GM18868 (cell line): ENCODE measurements around the gene ZNF764.
"Not testable (repeated sequence)": the region's sequence is repeated elsewhere in the genome, so short reads cannot be mapped to it uniquely, and the experiment has no call there.

ENCODE experiments used
- ATAC-seq: cut with Tn5 transposase; IDR thresholded peaks from one replicate; pipeline ENCODE4 v1.9.1; 2021; ENCODE audit warnings: mild to moderate bottlenecking, moderate library complexity; ENCODE audit not compliant: unreplicated experiment

The ZNF764 gene

DNA sequence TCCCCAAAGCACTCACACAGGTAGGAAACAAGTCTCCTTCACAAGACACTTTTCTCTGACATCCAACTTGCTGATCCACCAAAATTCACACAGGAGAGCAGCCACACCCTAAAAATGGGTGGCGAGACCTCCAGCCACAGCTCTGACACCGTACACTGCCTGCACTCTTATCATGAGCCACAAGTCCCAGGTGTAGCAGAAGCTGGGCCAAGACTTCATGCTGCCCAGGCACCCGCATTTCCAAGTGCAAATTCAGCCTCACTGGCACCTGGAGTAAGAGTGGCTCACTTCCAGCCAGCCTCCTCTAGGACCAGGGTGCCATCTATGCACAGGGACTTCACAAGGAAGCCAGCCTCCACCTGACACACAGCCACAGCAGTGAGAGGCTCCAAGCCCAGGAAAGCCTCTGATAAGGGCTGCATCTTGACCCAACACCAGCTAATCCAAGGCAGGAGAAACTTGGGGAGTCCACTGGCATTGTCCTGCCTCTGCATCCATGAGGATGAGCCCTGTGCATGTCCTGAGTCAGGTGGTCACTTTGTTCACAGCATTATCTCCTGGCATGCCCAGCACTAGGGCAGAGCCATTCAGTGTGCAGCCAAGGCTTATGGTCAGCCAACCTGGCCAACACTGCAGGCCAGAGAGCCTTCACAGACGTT lies 29.2 kb downstream of the ZNF764 start:
- ATAC-seq = no peak

DNA sequence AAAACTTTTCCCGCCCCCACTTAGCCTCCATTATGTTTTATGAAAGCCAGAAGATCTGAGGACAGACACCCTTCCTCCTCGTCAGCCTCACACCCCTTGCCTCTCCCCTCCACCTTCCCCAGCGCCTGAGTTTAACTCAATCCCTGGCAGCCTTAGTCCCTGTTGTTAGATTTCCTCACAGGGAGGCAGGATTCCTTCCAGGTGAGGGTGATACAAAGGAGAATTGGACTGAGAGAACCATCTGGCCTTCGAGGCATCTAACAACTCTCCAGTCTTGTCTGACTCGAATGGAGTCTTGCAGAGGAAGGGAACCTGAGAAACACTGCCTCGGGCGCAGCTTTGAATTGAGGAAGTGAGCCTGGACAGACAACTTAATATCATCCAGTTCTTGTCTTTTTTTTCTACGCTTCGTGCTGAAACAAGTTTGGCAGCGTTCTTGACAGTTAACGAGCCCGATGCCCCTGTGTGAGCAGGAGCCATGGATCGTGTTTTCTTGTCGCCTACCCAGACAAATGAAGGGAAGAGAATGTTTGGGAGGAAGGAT lies 30.5 kb downstream of the ZNF764 start:
- no peak for ATAC-seq

DNA sequence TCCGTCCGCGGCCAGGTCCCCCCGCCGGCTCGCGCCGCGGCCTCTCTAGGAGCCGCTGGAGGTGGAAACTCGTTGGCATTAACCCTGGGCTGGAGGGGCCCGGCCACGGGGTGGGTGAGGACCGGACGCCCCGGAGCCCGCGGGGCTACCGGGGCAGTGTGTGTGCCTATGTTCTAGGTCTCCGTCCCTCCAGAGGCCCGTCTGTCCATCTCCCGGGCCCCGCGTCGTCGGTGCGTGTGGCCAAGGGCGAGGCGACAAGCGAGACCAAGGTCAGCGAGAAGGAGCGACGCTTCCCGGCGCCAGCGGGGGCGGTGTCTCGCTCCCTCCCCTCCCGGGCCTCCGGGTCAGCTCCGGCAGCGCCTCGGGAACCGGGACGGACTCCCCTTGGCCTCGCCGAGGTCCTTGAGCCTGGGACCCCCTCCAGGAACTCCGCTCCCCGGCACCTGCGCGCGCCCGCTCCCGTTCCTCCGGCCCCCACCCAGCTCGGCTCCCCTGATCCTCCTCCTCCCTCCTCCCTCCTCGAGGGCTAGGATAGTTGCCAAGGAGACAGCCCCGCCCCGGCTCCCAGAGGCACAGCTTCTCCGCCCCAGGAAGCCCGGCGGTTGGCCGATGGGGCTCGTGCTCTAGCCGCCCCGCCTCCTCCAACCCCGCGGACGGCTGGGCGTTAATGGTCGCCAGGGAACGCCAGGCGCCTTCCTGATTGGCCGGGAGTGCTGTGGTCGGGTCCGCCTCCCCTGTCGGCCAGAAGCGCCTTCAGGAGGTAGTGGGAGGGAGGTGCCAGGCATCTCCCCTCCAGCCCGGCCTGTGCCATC lies 31.1 kb downstream of the ZNF764 start:
- ATAC-seq = peak; percentile 84

DNA sequence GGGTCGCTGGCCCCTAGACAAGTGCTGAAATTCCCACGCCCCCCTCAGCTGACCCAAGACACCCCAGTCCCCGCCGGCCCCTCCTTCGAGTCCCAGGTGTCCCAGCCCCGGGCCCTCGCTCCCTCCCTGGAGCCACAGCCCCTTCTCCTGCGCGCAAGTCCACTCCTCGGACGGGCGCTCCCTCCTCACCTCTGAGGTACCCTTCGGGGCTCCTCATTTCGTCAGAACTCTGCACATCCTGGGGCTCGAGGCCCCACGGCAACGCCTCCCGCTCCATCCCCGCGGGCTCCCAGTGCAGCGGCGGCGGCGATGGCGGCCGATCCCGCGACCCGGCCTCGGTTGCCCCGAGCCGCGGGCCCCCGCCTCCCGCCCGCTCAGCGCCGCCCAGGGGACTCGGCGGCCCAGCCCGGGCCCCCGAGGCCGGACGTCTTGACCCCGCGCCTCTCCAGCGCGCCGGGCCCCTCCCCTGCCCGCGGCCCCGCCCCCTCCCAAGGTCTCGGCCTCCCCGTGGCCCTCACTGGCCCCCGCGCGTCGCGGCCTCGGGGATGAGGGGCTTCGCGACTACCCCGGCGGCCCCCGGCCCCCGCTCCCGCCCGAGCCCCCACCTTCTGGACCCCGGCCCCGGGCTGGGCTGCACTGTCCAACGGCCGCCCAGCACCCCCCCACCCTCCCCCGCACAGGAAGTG lies 31.9 kb downstream of the ZNF764 start, which contains the start of gene ZNF768:
Gene ZNF768, minus strand, starts transcription at position 430 of the 686 bp plus-strand sequence. Its CDS starts 153 bp downstream, at position 277.
- ATAC-seq = peak; percentile 13

DNA sequence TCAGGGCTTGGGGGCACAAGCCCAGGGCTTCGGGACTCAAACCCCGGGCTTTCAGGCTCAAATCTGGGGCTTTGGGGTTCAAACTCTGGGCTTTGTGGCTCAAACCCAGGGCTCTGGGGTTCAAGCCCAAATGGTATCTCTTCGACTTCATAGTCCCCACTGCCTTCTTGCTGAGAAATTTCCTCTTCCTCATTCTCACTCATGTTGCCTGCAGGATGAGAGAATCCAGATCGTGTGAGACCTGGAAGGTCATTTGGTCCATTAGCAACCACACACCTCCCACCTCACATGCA lies 32.4 kb downstream of the ZNF764 start:
- no peak for ATAC-seq

DNA sequence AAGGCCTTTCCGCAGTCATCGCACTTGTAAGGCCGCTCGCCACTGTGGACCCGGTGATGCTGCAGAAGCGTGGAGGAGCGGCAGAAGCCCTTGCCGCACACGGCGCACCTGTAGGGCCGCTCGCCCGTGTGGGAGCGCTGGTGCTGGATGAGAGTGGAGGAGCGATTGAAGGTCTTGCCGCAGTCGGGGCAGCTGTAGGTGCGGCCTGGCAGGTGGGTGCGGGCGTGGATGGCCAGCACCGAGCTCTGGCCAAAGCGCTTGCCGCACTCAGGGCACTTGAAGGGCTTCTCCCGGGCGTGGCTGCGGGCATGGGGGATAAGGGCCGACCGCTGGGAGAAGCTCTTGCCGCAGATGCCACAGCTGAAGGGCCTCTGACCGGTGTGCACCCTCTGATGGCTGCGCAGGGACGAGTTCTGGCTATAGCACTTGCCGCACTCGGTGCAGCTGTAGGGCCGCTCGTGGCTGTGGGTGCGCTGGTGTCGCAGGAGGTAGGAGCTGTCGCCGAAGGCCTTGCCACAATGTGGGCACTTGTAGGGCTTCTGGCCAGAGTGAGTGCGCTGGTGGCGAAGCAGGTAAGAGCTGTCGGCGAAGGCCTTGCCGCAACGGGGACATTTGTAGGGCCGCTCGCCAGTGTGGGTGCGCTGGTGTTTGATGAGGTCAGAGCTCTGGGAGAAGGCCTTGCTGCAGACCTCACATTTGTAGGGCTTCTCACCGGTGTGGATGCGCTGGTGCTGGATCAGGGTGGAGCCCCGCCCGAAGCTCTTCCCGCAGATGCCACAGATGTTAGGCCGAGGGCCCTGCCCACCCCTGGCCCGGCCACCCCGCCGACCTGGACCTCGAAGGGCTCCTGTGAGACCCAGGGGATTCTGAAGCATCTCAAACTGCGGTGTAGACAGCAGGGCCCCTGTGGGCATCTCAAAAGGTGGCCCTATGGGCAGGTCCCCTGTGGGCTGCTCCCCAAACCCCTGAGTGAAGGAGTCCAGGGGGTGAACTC lies 33.3 kb downstream of the ZNF764 start:
- ATAC-seq = no peak

DNA sequence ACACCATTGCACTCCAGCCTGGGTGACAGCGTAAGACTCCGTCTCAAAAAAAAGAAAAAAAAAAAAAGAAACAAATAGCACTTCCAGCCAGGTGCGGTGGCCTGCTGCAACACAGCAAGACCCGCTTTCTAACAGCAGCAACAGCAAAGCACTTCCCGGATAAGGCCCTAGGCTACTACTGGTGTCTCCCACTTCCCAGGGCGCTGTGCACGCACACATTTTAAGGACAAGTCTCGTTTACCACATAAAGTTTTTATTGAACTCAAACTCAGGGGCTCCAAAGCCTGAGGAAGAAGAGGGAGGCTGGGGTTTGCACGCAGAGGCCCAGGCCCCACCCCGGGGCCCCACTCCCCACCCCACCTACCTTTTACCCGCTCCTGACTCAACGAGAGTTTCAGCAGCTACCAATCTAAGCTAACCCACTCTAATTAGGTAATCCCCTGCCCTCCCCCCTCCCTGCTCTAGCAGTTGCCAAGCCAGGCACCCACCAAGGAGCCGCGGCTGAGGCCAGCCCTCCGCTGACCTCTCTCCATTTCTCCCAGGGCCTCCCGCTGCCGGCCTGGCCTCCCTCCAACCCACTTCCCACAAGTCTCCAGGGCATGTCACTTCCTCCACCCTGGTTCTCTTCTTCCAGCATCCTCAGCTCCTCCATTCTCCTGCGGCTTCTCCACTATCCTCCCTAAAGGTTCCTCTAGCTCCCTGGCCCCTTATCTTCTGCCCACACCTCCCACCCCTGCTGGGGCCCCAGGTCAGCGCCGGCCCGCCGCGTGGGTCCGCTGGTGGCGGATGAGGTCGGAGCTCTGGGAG lies 34.2 kb downstream of the ZNF764 start:
- no peak for ATAC-seq

DNA sequence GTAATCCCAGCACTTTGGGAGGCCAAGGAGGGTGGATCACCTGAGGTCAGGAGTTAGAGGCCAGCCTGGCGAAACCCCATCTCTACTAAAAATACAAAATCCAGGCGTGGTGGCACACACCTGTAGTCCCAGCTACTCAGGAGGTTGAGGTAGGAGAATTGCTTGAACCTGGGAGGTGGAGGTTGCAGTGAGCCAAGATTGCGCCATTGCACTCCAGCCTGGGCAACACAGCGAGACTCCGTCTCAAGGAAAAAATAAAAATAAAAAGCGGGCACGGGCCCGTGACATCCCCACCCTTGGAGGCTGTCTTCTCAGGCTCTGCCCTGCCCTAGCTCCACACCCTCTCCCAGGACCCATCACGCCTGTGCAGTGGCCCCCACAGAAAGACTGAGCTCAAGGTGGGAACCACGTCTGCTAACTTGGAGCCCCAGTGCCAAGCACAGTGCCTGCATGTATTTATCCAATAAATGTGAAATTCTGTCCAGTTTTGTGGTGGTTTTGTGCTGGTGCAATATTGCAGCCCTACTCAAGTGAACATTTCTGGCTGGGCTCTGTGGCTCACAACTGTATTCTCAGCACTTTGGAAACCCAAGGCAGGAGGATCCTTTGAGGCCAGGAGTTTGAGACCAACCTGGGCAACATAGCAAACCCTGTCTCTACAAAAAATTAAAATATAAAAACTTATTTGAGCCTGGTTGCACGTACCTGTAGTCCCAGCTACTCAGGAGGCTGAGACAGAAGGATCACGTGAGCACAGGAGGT lies 35.3 kb downstream of the ZNF764 start:
- not testable (repeated sequence) for ATAC-seq

DNA sequence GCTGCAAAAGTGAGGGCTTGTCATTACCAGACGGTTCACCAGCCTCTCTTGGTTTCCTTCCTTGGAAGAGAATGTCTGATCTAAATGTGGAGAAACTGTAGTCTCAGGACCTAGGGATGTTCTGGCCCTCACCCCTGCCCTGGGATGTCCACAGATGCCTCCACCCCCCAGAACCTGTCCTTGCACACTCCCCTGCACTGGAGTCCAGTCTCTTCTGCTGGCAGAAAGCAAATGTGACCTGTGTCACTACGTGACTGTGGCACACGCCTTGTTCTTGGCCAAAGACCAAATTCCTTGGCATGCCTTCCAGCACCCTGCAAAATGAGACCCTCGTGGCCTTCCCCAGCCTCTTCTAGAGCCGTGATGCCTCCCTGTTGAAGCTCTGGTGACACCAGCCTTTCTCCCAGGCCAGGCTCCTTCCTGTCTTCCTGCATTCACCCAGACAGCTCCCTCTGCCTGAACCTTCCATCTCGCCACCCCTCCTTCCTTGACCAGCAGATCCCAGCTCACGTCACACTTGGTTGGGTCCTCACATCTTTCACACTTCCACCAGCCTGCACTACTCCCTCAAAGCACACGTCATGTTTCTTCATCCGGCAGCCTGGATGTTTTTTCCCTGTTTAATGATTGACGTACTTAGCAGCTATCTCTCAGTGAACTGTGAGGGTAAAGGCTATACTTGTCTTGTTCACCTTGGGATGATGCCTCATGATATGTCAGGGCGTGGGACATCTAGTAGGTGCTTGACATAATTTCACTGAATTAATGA lies 36.1 kb downstream of the ZNF764 start:
- ATAC-seq = no peak

DNA sequence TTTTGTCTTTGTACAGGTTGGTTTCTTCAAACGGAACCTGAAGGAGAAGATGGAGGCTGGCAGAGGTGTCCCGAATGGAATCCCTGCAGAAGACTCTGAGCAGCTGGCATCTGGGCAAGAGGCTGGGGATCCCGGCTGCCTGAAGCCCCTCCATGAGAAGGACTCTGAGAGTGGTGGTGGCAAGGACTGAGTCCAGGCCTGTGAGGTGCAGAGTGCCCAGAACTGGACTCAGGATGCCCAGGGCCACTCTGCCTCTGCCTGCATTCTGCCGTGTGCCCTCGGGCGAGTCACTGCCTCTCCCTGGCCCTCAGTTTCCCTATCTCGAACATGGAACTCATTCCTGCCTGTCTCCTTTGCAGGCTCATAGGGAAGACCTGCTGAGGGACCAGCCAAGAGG lies 36.7 kb downstream of the ZNF764 start:
- no peak for ATAC-seq

DNA sequence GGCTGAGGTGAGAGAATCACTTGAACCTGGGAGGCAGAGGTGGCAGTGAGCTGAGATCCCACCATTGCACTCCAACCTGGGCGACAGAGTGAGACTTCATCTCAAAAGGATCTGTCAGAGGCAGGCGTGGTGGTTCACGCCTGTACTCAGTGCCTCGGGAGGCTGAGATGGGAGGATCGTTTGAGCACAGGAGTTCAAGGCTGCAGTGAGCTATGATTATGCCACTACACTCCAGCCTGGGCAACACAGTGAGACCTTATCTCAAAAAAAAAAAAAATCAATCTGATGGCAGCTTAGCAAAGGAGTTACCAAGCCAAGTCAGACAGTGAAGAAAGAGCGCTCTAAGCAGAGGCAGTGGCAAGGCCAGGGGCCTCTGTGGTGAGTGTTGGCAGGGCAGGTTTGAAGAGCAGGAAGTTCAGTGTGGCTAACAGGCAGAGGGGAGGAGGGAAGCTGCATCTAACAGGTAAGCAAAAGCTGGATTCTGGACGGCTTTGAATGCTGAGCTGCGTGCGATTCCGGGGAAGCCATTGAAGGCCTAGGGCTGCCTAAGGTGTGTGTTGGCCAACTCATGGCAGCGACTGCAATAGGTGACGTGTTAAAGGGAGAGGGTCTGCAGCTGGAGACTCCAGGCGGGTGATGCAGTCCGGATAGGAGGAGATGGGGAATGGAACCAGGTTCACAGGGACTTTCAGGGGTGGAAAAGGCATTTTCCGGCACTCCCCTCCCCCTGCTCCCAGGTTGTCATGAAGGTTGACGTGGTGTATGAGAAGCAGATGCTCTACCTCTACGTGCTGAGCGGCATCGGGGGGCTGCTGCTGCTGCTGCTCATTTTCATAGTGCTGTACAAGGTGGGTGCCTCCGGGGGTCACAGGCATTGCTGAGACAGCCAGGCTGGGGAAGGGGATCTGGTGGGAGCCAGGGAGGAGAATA lies 38.8 kb downstream of the ZNF764 start:
- no peak for ATAC-seq

DNA sequence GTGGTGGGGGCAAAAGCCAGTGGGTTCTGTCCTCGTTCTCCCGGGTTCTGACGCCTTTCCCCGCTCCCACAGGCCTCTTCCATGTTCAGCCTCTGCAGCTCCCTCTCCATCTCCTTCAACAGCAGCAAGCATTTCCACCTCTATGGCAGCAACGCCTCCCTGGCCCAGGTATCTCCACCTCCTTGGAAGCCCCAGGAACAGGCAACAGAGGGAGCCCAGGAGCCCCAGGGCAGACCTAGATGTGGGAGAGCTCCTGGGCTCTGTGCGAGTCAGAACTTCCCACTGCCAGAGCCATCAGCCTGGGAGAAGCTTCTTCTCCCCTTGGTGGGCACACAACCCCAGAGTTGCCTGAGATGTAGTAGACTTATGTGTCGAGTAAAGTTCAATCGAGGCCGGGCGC lies 39.6 kb downstream of the ZNF764 start:
- ATAC-seq = no peak

DNA sequence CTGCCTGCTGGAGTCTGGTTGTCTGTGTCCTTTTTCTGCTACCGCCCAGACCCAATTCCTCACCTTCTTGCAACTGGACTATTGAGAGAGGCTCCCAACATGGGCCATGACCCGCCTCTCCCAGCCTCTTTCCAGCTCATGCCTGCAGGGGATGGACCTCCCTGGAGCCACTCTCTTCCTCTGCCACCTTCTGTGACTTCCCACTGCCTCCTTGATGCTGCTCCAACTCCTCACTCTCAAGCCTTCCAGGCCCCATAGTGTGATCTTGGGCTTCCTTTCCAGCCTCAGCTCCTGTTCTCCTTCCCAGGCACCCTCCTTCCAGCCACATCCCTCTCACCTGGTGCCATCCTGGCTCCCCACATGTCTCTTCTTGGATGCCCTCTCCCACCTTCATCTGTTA lies 42.9 kb downstream of the ZNF764 start:
- ATAC-seq = no peak

DNA sequence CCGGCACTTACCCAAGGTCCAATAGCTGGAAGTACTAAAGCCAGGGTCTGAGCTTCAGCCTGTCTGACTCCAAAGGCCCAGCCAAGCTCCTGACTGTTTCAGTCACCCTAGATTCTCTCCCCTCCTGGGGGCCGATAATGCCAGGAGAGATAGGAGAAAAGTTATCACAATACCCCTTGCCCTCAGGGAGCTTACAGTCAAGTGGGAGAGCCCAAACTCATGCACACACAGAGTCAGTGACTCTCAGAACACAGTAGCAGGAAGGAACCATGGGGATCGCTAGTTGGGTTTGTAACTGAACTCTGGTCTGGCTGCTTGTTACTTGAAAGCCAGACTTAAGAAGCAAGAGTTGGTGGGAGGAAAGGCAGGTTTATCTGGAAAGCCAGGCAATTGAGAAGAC lies 46.7 kb downstream of the ZNF764 start:
- no peak for ATAC-seq

DNA sequence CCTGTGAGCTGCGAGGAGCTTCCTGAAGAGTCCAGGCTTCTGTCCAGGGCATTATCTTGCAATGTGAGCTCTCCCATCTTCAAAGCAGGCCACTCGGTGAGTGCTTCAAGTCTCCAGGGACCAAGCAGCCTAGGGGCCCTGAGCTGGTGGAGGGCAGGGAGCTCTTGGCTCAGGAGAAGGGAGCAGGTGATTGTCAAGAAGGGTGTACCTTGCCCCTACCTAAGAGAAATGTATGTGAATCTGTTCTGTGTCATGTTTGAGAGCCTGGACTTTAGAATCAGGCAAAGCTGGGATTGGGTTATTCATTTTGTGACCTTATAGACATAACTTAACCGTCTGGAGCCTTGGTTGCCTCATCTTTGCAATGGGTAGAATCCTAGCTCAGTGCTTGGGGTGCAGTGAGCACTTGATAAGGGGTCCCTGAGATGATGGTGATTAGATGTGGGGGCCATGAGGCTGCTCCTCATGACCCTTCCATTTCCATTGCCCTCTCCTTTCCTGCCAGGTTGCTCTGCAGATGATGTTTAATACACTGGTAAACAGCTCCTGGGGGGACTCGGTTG lies 47.7 kb downstream of the ZNF764 start:
- no peak for ATAC-seq

DNA sequence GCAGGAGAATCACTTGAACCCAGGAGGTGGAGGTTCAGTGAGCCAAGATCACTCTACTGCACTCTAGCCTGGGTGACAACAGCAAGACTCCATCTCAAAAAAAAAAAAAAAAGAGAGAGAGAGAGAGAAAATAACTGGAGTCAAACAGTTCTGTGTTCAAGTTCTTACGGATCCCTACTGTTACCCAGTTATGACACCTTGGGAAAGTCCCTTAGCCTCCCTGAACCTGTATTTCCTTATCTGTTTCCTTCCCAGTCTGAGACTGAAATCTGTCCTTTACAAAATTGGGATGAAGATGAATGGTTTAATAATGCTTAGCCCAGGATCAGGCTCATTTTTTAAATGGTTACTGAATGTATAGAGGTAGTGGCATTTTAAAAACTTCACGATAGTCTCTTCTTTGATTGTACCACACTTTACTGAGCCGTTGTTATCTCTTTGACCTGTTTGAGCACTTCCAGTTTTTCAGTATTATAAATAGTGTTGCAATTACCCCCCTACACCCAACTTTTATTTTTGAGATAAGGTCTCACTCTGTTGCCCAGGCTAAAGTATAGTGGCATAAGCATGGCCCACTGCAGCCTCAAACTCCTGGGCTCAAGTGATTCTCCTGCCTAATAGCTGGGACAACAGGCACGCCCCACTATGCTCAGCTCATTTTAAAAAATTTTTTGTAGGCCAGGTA lies 49.0 kb downstream of the ZNF764 start:
- ATAC-seq = no peak
